Esophagus (tissue), 2 donors: Measurements from ENCODE around the gene LRRC74A. TPM values are rescaled to one million over a fixed set of nuclear protein-coding genes. Genes with fewer than 3 reads are reported as not detected.
"Not testable (repeated sequence)": the region's sequence is repeated elsewhere in the genome, so short reads cannot be mapped to it uniquely, and the experiment has no call there.

Experiments used
- H3K27ac ChIP-seq, 2 donors: one replicate each; pipeline ENCODE4 v1.5.1; 2013; ENCODE audit warnings: low read depth in 2 of 2, mild to moderate bottlenecking in 2 of 2, inconsistent platforms in 1 of 2, low read length in 1 of 2, moderate library complexity in 1 of 2
- H3K27me3 ChIP-seq, 2 donors: one replicate each; pipeline ENCODE4 v1.6.1; 2013; ENCODE audit warnings: low read length in 2 of 2, control low read depth in 1 of 2, mild to moderate bottlenecking in 1 of 2; ENCODE audit not compliant: insufficient read depth in 2 of 2, control insufficient read depth in 1 of 2
- H3K36me3 ChIP-seq, 2 donors: one replicate each; pipeline ENCODE4 v1.6.1; 2013; ENCODE audit warnings: low read length in 1 of 2; ENCODE audit not compliant: control insufficient read depth in 2 of 2, insufficient read depth in 2 of 2
- H3K4me1 ChIP-seq, 2 donors: one replicate each; pipeline ENCODE4 v1.6.1; 2013; ENCODE audit warnings: low read length in 1 of 2; ENCODE audit not compliant: control insufficient read depth in 2 of 2, insufficient read depth in 2 of 2
- H3K4me3 ChIP-seq, 2 donors: one replicate each; pipeline ENCODE4 v1.5.1; 2013; ENCODE audit warnings: low read length in 2 of 2, mild to moderate bottlenecking in 2 of 2, low read depth in 1 of 2, moderate library complexity in 1 of 2
- H3K9me3 ChIP-seq, 2 donors: one replicate each; pipeline ENCODE4 v1.6.1; 2013; ENCODE audit warnings: mild to moderate bottlenecking in 2 of 2, low read depth in 1 of 2, low read length in 1 of 2, moderate library complexity in 1 of 2; ENCODE audit not compliant: control insufficient read depth in 2 of 2, insufficient read depth in 1 of 2
- WGBS, 2 donors: extraction: QIAGEN DNeasy Blood & Tissue Kit; methylation state at CpG; one replicate each; pipeline ENCODE4 v1.1.7; 2013; 5-methylcytosine and 5-hydroxymethylcytosine counted together
- polyA plus RNA-seq, 2 donors: library from polyadenylated mRNA; stranded (reverse); fragments of 200-250 nt; gene quantifications; one replicate each; pipeline ENCODE4 v1.2.3, GENCODE V29; 2013
- donor health status: healthy with polysubstance abuse.
- donor health status: Bipolar disorder and iron deficiency.

Gene LRRC74A
- polyA plus RNA-seq, 2 donors: not detected

- WGBS, 2 donors: 80 to 89% methylated on average over 4 of the region's 4 CpGs
- no peaks in the 10 kb centered on the region for H3K36me3 ChIP-seq
- peaks cover 0 to under 1% of the 10 kb centered on the region in 2 donors for H3K9me3 ChIP-seq
Observed at GRCh38 chr14:76880449-76880848, 54.2 kb downstream of the LRRC74A start.

GRCh38 chr14:76881348-76881747 lies 55.1 kb downstream of the LRRC74A start:
- Histone ChIP-seq H3K9me3 (no peaks in the 10 kb centered on the region), H3K4me3 (no peak overlapping the region), H3K27me3 (no peaks in the 10 kb centered on the region), H3K4me1 (no peaks in the 10 kb centered on the region), H3K27ac (no peak overlapping the region), H3K36me3 (no peaks in the 10 kb centered on the region)
- 85 to 87% methylated on average over 6 of the region's 6 CpGs for WGBS, 2 donors

More at GRCh38 chr14:76880449-76880848, 54.2 kb downstream of the LRRC74A start:
- H3K27ac ChIP-seq: no peak overlapping the region
- no peaks in the 10 kb centered on the region for H3K4me1 ChIP-seq
- no peak overlapping the region for H3K4me3 ChIP-seq
- H3K27me3 ChIP-seq: no peaks in the 10 kb centered on the region

GRCh38 chr14:76882651-76883050 lies 56.4 kb downstream of the LRRC74A start:
- Histone ChIP-seq H3K36me3 (no peaks in the 10 kb centered on the region), H3K4me1 (peaks cover 0 to 2% of the 10 kb centered on the region in 2 donors), H3K9me3 (no peaks in the 10 kb centered on the region), H3K27me3 (no peaks in the 10 kb centered on the region), H3K27ac (no peak overlapping the region), H3K4me3 (no peak overlapping the region)
- 52 to 73% methylated on average over 5 of the region's 5 CpGs for WGBS, 2 donors

- H3K4me3 ChIP-seq: no peak overlapping the region
- no peak overlapping the region for H3K27ac ChIP-seq
- no peaks in the 10 kb centered on the region for H3K27me3 ChIP-seq
- no peaks in the 10 kb centered on the region for H3K36me3 ChIP-seq
- H3K9me3 ChIP-seq: no peaks in the 10 kb centered on the region
- H3K4me1 ChIP-seq: peaks cover 0 to 2% of the 10 kb centered on the region in 2 donors
- 65 to 82% methylated on average over 6 of the region's 6 CpGs for WGBS, 2 donors
Observed at GRCh38 chr14:76883447-76883846, 57.2 kb downstream of the LRRC74A start.

GRCh38 chr14:76884394-76884793 lies 58.2 kb downstream of the LRRC74A start:
- H3K36me3 ChIP-seq: no peaks in the 10 kb centered on the region

GRCh38 chr14:76884853-76885276 lies 58.7 kb downstream of the LRRC74A start:
- peak overlapping the region; percentile 5 to 10 for H3K27ac ChIP-seq
- H3K4me1 ChIP-seq: peaks cover 0 to 2% of the 10 kb centered on the region in 2 donors
- H3K4me3 ChIP-seq: no peak overlapping the region
- H3K9me3 ChIP-seq: no peaks in the 10 kb centered on the region
- 62 to 64% methylated on average over 10 to 14 of the region's 14 CpGs for WGBS, 2 donors
- no peaks in the 10 kb centered on the region for H3K27me3 ChIP-seq
- no peaks in the 10 kb centered on the region for H3K36me3 ChIP-seq

More at GRCh38 chr14:76884394-76884793, 58.2 kb downstream of the LRRC74A start:
- no peak overlapping the region for H3K4me3 ChIP-seq
- peaks cover 0 to 2% of the 10 kb centered on the region in 2 donors for H3K4me1 ChIP-seq
- H3K27ac ChIP-seq: peak overlapping the region in 1 of 2 donors; percentile 10
- H3K9me3 ChIP-seq: no peaks in the 10 kb centered on the region
- 86 to 91% methylated on average over 6 of the region's 6 CpGs for WGBS, 2 donors
- H3K27me3 ChIP-seq: no peaks in the 10 kb centered on the region

GRCh38 chr14:76887191-76887590 lies 61.0 kb downstream of the LRRC74A start:
- Histone ChIP-seq H3K4me1 (peaks cover 0 to 2% of the 10 kb centered on the region in 2 donors), H3K4me3 (no peak overlapping the region), H3K27ac (no peak overlapping the region), H3K36me3 (no peaks in the 10 kb centered on the region), H3K9me3 (no peaks in the 10 kb centered on the region), H3K27me3 (no peaks in the 10 kb centered on the region)
- 29 to 44% methylated on average over 6 of the region's 6 CpGs for WGBS, 2 donors

- Histone ChIP-seq H3K27me3 (no peaks in the 10 kb centered on the region), H3K4me1 (peaks cover 0 to 2% of the 10 kb centered on the region in 2 donors), H3K4me3 (no peak overlapping the region), H3K27ac (no peak overlapping the region), H3K36me3 (no peaks in the 10 kb centered on the region), H3K9me3 (no peaks in the 10 kb centered on the region)
- 47 to 58% methylated on average over 1 of the region's 1 CpG for WGBS, 2 donors
Observed at GRCh38 chr14:76891391-76891790, 65.2 kb downstream of the LRRC74A start.

GRCh38 chr14:76894308-76894707 lies 68.1 kb downstream of the LRRC74A start:
- 91 to 96% methylated on average over 5 of the region's 5 CpGs for WGBS, 2 donors
- Histone ChIP-seq H3K4me1 (no peaks in the 10 kb centered on the region), H3K4me3 (no peak overlapping the region), H3K9me3 (no peaks in the 10 kb centered on the region), H3K27me3 (no peaks in the 10 kb centered on the region), H3K27ac (no peak overlapping the region), H3K36me3 (no peaks in the 10 kb centered on the region)

- 94 to 95% methylated on average over 30 to 37 of the region's 37 CpGs for WGBS, 2 donors
- H3K4me3 ChIP-seq, H3K27me3 ChIP-seq, H3K4me1 ChIP-seq, H3K9me3 ChIP-seq, H3K36me3 ChIP-seq, H3K27ac ChIP-seq: not testable (repeated sequence)
Observed at GRCh38 chr14:76898006-76898405, 71.8 kb downstream of the LRRC74A start.
